Astrocyte (in vitro differentiated cells and primary cell): ENCODE data around the gene ARHGAP9. TPM values are rescaled to one million over a fixed set of nuclear protein-coding genes. Genes with fewer than 3 reads are reported as not detected.

Source experiments
- DNase-seq: peaks from one replicate; pipeline ENCODE4 v3.0.0-alpha.2; 2010; ENCODE audit warnings: low read depth
- FAIRE-seq: peaks from 2 replicates; lab custom pipeline; 2011; peaks lifted over from hg19 to GRCh38; lab: Jason Lieb, UNC
- H2AFZ ChIP-seq: 2 replicates; pipeline ENCODE4 v1.6.0; 2012; ENCODE audit warnings: low read depth, low read length, inconsistent platforms
- H3K27ac ChIP-seq: 2 replicates; pipeline ENCODE4 v1.5.1; 2011; ENCODE audit warnings: low read depth, low read length, inconsistent platforms
- H3K27me3 ChIP-seq: 2 replicates; pipeline ENCODE4 v1.6.0; 2011; ENCODE audit warnings: low read length, inconsistent platforms; ENCODE audit not compliant: insufficient read depth
- H3K36me3 ChIP-seq: 2 replicates; pipeline ENCODE4 v1.5.1; 2011; ENCODE audit warnings: low read length, inconsistent platforms; ENCODE audit not compliant: insufficient read depth
- H3K4me1 ChIP-seq: 2 replicates; pipeline ENCODE4 v1.5.1; 2011; ENCODE audit warnings: low read length, inconsistent platforms; ENCODE audit not compliant: insufficient read depth
- H3K4me2 ChIP-seq: 2 replicates; pipeline ENCODE4 v1.6.0; 2012; ENCODE audit warnings: low read length, inconsistent platforms
- H3K4me3 ChIP-seq: 2 replicates; pipeline ENCODE4 v1.5.1; 2011; ENCODE audit warnings: low read depth, mild to moderate bottlenecking, low read length, inconsistent platforms; ENCODE audit not compliant: insufficient read depth
- H3K79me2 ChIP-seq: 2 replicates; pipeline ENCODE4 v1.6.0; 2012; ENCODE audit warnings: mild to moderate bottlenecking, low read length, inconsistent platforms; ENCODE audit not compliant: insufficient read depth
- H3K9ac ChIP-seq: 2 replicates; pipeline ENCODE4 v1.6.0; 2012; ENCODE audit warnings: mild to moderate bottlenecking, low read length, inconsistent platforms
- H3K9me3 ChIP-seq: 2 replicates; pipeline ENCODE4 v1.5.1; 2012; ENCODE audit warnings: low read depth, mild to moderate bottlenecking, low read length, inconsistent platforms; ENCODE audit not compliant: insufficient read depth
- H4K20me1 ChIP-seq: 2 replicates; pipeline ENCODE4 v1.6.0; 2012; ENCODE audit warnings: low read length, inconsistent platforms; ENCODE audit not compliant: insufficient read depth
- H3K27ac Mint-ChIP-seq: one replicate; pipeline ENCODE4 v1.8.0; 2021; ENCODE audit warnings: mild to moderate bottlenecking, mixed read lengths; ENCODE audit not compliant: unreplicated experiment
- H3K27me3 Mint-ChIP-seq: one replicate; pipeline ENCODE4 v1.8.0; 2021; ENCODE audit warnings: low read depth, mixed read lengths; ENCODE audit not compliant: unreplicated experiment
- H3K36me3 Mint-ChIP-seq: one replicate; pipeline ENCODE4 v1.8.0; 2021; ENCODE audit warnings: low read depth, mixed read lengths; ENCODE audit not compliant: unreplicated experiment
- H3K4me1 Mint-ChIP-seq: one replicate; pipeline ENCODE4 v1.8.0; 2021; ENCODE audit warnings: low read depth, mixed read lengths; ENCODE audit not compliant: unreplicated experiment
- H3K4me3 Mint-ChIP-seq: one replicate; pipeline ENCODE4 v1.8.0; 2021; ENCODE audit warnings: mild to moderate bottlenecking, moderate library complexity, mixed read lengths; ENCODE audit not compliant: unreplicated experiment
- H3K9me3 Mint-ChIP-seq: one replicate; pipeline ENCODE4 v1.8.0; 2021; ENCODE audit warnings: mild to moderate bottlenecking, mixed read lengths; ENCODE audit not compliant: unreplicated experiment
- EZH2 ChIP-seq: IDR thresholded peaks from 2 replicates; pipeline ENCODE4 v1.6.1; 2012; ENCODE audit warnings: mild to moderate bottlenecking, low read length, inconsistent platforms; ENCODE audit not compliant: insufficient read depth
- total RNA-seq: library from RNA; stranded (reverse); gene quantifications from 2 replicates; pipeline ENCODE4 v1.2.1, GENCODE V29; 2021
- TF ChIP-seq, protein P1 (sequence below): IDR thresholded peaks from 2 replicates; pipeline ENCODE4 v1.5.1; 2011; ENCODE audit warnings: low read depth, mild to moderate bottlenecking, inconsistent platforms, low read length, moderate library complexity; ENCODE audit not compliant: insufficient read depth

Gene ARHGAP9
- total RNA-seq, 1 donor from 2014 or later, result 3.1 TPM

GRCh38 chr12:57467212-57467874 lies 12.3 kb downstream of the ARHGAP9 start:
- H3K27ac Mint-ChIP-seq, result no peak overlapping the region
- H3K9me3 Mint-ChIP-seq, result peaks cover 5% of the 10 kb centered on the region
- Histone ChIP-seq H3K9me3 (no peaks in the 10 kb centered on the region), H4K20me1 (no peaks in the 10 kb centered on the region), H3K27me3 (peaks cover 7% of the 10 kb centered on the region), H2AFZ (no peak overlapping the region), H3K4me3 (no peak overlapping the region), H3K9ac (no peak overlapping the region), H3K36me3 (no peaks in the 10 kb centered on the region), H3K4me1 (peaks cover 3% of the 10 kb centered on the region), H3K4me2 (no peak overlapping the region), H3K79me2 (no peaks in the 10 kb centered on the region), H3K27ac (no peak overlapping the region)
- no peak for FAIRE-seq
- H3K27me3 Mint-ChIP-seq, result peaks cover 71% of the 10 kb centered on the region
- TF ChIP-seq, protein P1, sequence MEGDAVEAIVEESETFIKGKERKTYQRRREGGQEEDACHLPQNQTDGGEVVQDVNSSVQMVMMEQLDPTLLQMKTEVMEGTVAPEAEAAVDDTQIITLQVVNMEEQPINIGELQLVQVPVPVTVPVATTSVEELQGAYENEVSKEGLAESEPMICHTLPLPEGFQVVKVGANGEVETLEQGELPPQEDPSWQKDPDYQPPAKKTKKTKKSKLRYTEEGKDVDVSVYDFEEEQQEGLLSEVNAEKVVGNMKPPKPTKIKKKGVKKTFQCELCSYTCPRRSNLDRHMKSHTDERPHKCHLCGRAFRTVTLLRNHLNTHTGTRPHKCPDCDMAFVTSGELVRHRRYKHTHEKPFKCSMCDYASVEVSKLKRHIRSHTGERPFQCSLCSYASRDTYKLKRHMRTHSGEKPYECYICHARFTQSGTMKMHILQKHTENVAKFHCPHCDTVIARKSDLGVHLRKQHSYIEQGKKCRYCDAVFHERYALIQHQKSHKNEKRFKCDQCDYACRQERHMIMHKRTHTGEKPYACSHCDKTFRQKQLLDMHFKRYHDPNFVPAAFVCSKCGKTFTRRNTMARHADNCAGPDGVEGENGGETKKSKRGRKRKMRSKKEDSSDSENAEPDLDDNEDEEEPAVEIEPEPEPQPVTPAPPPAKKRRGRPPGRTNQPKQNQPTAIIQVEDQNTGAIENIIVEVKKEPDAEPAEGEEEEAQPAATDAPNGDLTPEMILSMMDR, result no peak
- TF ChIP-seq EZH2, result no peak
- H3K36me3 Mint-ChIP-seq, result peaks cover 23% of the 10 kb centered on the region
- peaks cover 5% of the 10 kb centered on the region for H3K4me1 Mint-ChIP-seq
- no peak for DNase-seq
- no peak overlapping the region for H3K4me3 Mint-ChIP-seq

GRCh38 chr12:57465747-57466505 lies 13.7 kb downstream of the ARHGAP9 start:
- H3K4me1 Mint-ChIP-seq, result peaks cover 5% of the 10 kb centered on the region
- no peak overlapping the region for H3K27ac Mint-ChIP-seq
- H3K4me2 ChIP-seq, result no peak overlapping the region
- H4K20me1 ChIP-seq, result no peaks in the 10 kb centered on the region
- H3K27ac ChIP-seq, result no peak overlapping the region
- H3K9me3 Mint-ChIP-seq, result peaks cover 5% of the 10 kb centered on the region
- no peaks in the 10 kb centered on the region for H3K9me3 ChIP-seq
- H3K4me1 ChIP-seq, result peaks cover 13% of the 10 kb centered on the region
- H3K36me3 Mint-ChIP-seq, result peaks cover 23% of the 10 kb centered on the region
- H3K4me3 ChIP-seq, result no peak overlapping the region
- FAIRE-seq (no peak), DNase-seq (no peak)
- H3K27me3 Mint-ChIP-seq, result peaks cover 59% of the 10 kb centered on the region
- H3K79me2 ChIP-seq, result no peaks in the 10 kb centered on the region
- H3K4me3 Mint-ChIP-seq, result no peak overlapping the region
- no peak overlapping the region for H2AFZ ChIP-seq
- H3K27me3 ChIP-seq, result peaks cover 3% of the 10 kb centered on the region
- no peak overlapping the region for H3K9ac ChIP-seq
- H3K36me3 ChIP-seq, result no peaks in the 10 kb centered on the region
- TF ChIP-seq, protein P1, result no peak
- no peak for TF ChIP-seq EZH2
